Ishikawa (cell line): Measurements from ENCODE around the gene MAP1LC3B2.

Source experiments
- CEBPB ChIP-seq: IDR thresholded peaks from 2 replicates; pipeline ENCODE4 v1.6.1; 2012
- FOXM1 ChIP-seq: IDR thresholded peaks from 2 replicates; pipeline ENCODE4 v1.6.1; 2012; ENCODE audit warnings: low read depth, borderline replicate concordance
- RAD21 ChIP-seq: IDR thresholded peaks from 2 replicates; pipeline ENCODE4 v1.6.1; 2012; ENCODE audit warnings: low read depth
- USF1 ChIP-seq: IDR thresholded peaks from 2 replicates; pipeline ENCODE4 v1.6.1; 2012
- YY1 ChIP-seq: IDR thresholded peaks from 2 replicates; pipeline ENCODE4 v1.6.1; 2012; ENCODE audit warnings: low read depth

DNA sequence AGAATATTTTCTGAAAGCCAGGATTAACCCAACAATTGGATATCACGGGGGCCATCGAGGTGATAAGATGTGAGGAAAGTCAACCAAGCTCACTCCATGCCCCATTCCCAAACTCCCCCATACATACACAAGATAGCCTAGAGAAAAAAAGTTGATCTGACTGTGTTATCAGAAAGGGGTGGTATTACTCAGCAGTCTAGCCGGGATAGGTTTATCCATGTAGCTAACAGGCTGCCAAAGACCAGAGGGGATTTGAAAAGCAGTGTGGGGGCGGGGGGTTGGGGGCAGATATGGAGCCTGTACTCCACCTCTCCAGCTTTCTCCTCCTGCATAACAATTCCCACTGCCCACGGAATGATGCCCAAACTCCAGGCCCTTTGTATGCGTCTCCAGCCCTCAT, 13.2 kb upstream of the MAP1LC3B2 start:
- TF ChIP-seq YY1 = no peak
- no peak for TF ChIP-seq CEBPB
- TF ChIP-seq FOXM1 = no peak
- TF ChIP-seq RAD21 = no peak
- TF ChIP-seq USF1 = no peak
